ENCODE measurements around the gene C2orf42.

DNA sequence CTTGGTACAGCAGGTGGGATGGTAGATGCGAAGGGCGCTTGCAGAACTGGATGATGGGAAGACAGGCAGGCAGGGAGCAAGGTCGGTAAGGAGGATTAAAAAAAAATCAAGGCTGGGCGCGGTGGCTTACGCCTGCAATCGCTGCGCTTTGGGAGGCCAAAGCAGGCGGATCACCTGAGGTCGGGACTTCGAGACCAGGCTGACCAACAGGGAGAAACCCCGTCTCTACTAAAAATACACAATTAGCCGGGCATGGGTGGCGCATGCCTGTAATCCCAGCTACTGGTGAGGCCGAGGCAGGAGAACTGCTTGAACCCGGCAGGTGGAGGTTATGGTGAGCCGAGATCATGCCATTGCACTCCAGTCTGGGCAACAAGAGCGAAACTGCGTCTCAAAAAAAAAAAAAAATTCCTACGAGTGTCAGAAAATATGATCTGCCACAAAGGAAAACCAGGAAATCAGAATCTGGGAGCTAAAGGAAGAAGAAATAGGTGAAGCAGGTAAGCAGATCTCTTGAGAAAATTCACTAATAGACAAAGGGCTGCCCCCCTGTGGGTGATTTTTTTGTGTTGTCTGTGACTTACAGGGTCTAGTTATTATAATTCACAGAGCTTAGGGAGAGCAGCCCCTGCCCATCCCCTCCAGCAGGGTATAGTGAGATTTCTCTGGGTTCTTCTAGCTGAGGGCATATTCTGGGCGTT lies 46.2 kb downstream of the C2orf42 start:
- no peak for TF ChIP-seq POLR2A (IDR thresholded peaks at IDR 0.05)
- no peak for TF ChIP-seq CTCF (IDR thresholded peaks at IDR 0.05)
